Thyroid gland (tissue), 4 donors: Measurements from ENCODE around the gene ZCCHC17. TPM values are rescaled to one million over a fixed set of nuclear protein-coding genes. Genes with fewer than 3 reads are reported as not detected.

ENCODE experiments used
- DNase-seq, 2 donors: peaks; one replicate each; pipeline ENCODE4 v3.0.0-alpha.2; 2019
- H3K27ac ChIP-seq, 3 donors: fragments of 200-600 bp; sonication (generic); 1 replicate in 2 of 3; 2 replicates in 1 of 3; pipeline ENCODE4 v1.5.1; 2016 to 2019; ENCODE audit warnings: mild to moderate bottlenecking in 1 of 3, moderate library complexity in 1 of 3
- H3K27me3 ChIP-seq: fragments of 200-600 bp; sonication (generic); one replicate; pipeline ENCODE4 v1.5.1; 2019
- H3K36me3 ChIP-seq, 2 donors: fragments of 200-600 bp; sonication (generic); one replicate each; pipeline ENCODE4 v1.5.1; 2016 to 2019
- H3K4me1 ChIP-seq, 2 donors: fragments of 200-600 bp; sonication (generic); one replicate each; pipeline ENCODE4 v1.5.1; 2017 to 2019
- H3K4me3 ChIP-seq, 3 donors: fragments of 200-600 bp; sonication (generic); replicated peaks in 1 of 3; 1 replicate in 2 of 3; 2 replicates in 1 of 3; pipeline ENCODE4 v1.5.1; 2016; ENCODE audit warnings: mild to moderate bottlenecking in 1 of 3
- H3K9me3 ChIP-seq: fragments of 200-600 bp; sonication (generic); one replicate; pipeline ENCODE4 v1.5.1; 2017
- CTCF ChIP-seq, 6 experiments: fragments of 200-600 bp in 3 of 6; fragments of 450-650 bp in 3 of 6; sonication (generic) in 3 of 6; IDR thresholded peaks; one replicate each; pipeline ENCODE4 v1.5.1; 2016 to 2019; ENCODE audit warnings: antibody characterized with exemption in 6 of 6, mild to moderate bottlenecking in 2 of 6, inconsistent platforms in 1 of 6, moderate library complexity in 1 of 6
- POLR2A ChIP-seq, 2 donors: fragments of 450-650 bp; IDR thresholded peaks; one replicate each; pipeline ENCODE4 v1.6.1; 2017; ENCODE audit warnings: antibody characterized with exemption in 2 of 2, mild to moderate bottlenecking in 2 of 2, moderate library complexity in 1 of 2
- WGBS, 2 donors: methylation state at CpG; one replicate each; pipeline ENCODE4 v1.1.5; 2017; 5-methylcytosine and 5-hydroxymethylcytosine counted together
- intact Hi-C: fragments of 100-400 bp; cut with DNase I; formaldehyde crosslinking; loops from one replicate; pipeline ENCODE4 v1.15.1; 2023
- total RNA-seq, 4 donors: library from RNA; depleted of rRNA; stranded (reverse); fragments of >200 nt; gene quantifications; one replicate each; pipeline ENCODE4 v1.2.3, GENCODE V29; 2016

ZCCHC17 gene
- total RNA-seq, 4 donors from 2014 or later: 20.0 to 29.8 (median 23.9) TPM

GRCh38 chr1:31372051-31372450 lies 75.2 kb downstream of the ZCCHC17 start:
- intact Hi-C loops: no loop called here
- H3K27ac ChIP-seq: peak overlapping the region; percentile 91 to 99 (median 96)
- WGBS, 2 donors: 94 to 95% methylated on average over 3 of the region's 3 CpGs

GRCh38 chr1:31372751-31373055 lies 75.9 kb downstream of the ZCCHC17 start:
- 77 to 90% methylated on average over 5 to 10 of the region's 10 CpGs for WGBS, 2 donors
- DNase-seq: no peak
- peaks cover 42 to 62% of the 10 kb centered on the region in 2 donors for H3K4me1 ChIP-seq
- H3K4me3 ChIP-seq: peak overlapping the region in 1 of 3 donors; percentile 31
- H3K9me3 ChIP-seq: no peaks in the 10 kb centered on the region
- H3K27me3 ChIP-seq: no peaks in the 10 kb centered on the region
- no peaks in the 10 kb centered on the region for H3K36me3 ChIP-seq
- H3K27ac ChIP-seq: peak overlapping the region; percentile 91 to 99 (median 96)
- intact Hi-C loops: no loop called here
- TF ChIP-seq POLR2A (IDR thresholded peaks at IDR 0.05): no peak
- TF ChIP-seq CTCF (IDR thresholded peaks at IDR 0.05): no peak

More at GRCh38 chr1:31372051-31372450, 75.2 kb downstream of the ZCCHC17 start:
- DNase-seq: no peak
- Histone ChIP-seq H3K36me3 (no peaks in the 10 kb centered on the region), H3K9me3 (no peaks in the 10 kb centered on the region), H3K4me3 (no peak overlapping the region), H3K4me1 (peaks cover 42 to 64% of the 10 kb centered on the region in 2 donors), H3K27me3 (no peaks in the 10 kb centered on the region)
- TF ChIP-seq POLR2A (IDR thresholded peaks at IDR 0.05): no peak
- TF ChIP-seq CTCF (IDR thresholded peaks at IDR 0.05): no peak

- no peaks in the 10 kb centered on the region for H3K36me3 ChIP-seq
- TF ChIP-seq POLR2A (IDR thresholded peaks at IDR 0.05) (peak; percentile 70 to 94), CTCF (IDR thresholded peaks at IDR 0.05) (peak in 1 of 6 experiments; percentile 18)
- H3K27ac ChIP-seq: peak within 1 kb of the TSS; percentile 91 to 99 (median 96)
- DNase-seq: peak; percentile 96
- peaks cover 38 to 56% of the 10 kb centered on the region in 2 donors for H3K4me1 ChIP-seq
- intact Hi-C loops: no loop called here
- H3K27me3 ChIP-seq: no peaks in the 10 kb centered on the region
- no peaks in the 10 kb centered on the region for H3K9me3 ChIP-seq
- H3K4me3 ChIP-seq: peak within 1 kb of the TSS in 1 of 3 donors; percentile 31
- 6 to 9% methylated on average over 35 to 41 of the region's 44 CpGs for WGBS, 2 donors
Measured at GRCh38 chr1:31373056-31373896, 76.4 kb downstream of the ZCCHC17 start, which contains the start of gene FABP3. Gene FABP3 (minus strand): TSS chr1:31373076. CDS start chr1:31373014, 62 bp downstream.

- Histone ChIP-seq H3K4me3 (peak overlapping the region in 1 of 3 donors; percentile 31), H3K27me3 (no peaks in the 10 kb centered on the region), H3K9me3 (no peaks in the 10 kb centered on the region), H3K36me3 (no peaks in the 10 kb centered on the region), H3K27ac (peak overlapping the region; percentile 91 to 99 (median 96)), H3K4me1 (peaks cover 31 to 49% of the 10 kb centered on the region in 2 donors)
- 35% methylated on average over 11 of the region's 11 CpGs for WGBS, 2 donors
- intact Hi-C loops: no loop called here
- DNase-seq: no peak
- TF ChIP-seq POLR2A (IDR thresholded peaks at IDR 0.05) (no peak), CTCF (IDR thresholded peaks at IDR 0.05) (no peak)
Measured at GRCh38 chr1:31373897-31374486, 77.2 kb downstream of the ZCCHC17 start.
